Tibial nerve (tissue), 3 donors: ENCODE data around the gene RASA2.

Experiments used
- POLR2A ChIP-seq, 2 donors: fragments of 450-650 bp; IDR thresholded peaks; one replicate each; pipeline ENCODE4 v1.6.1; 2017; ENCODE audit warnings: antibody characterized with exemption in 2 of 2, mild to moderate bottlenecking in 2 of 2, moderate library complexity in 2 of 2
- TF ChIP-seq, protein P1 (sequence below), 5 experiments: fragments of 200-600 bp in 3 of 5; fragments of 450-650 bp in 2 of 5; sonication (generic) in 3 of 5; IDR thresholded peaks; one replicate each; pipeline ENCODE4 v1.5.1; 2016 to 2019; ENCODE audit warnings: antibody characterized with exemption in 5 of 5, mild to moderate bottlenecking in 3 of 5, moderate library complexity in 2 of 5

DNA sequence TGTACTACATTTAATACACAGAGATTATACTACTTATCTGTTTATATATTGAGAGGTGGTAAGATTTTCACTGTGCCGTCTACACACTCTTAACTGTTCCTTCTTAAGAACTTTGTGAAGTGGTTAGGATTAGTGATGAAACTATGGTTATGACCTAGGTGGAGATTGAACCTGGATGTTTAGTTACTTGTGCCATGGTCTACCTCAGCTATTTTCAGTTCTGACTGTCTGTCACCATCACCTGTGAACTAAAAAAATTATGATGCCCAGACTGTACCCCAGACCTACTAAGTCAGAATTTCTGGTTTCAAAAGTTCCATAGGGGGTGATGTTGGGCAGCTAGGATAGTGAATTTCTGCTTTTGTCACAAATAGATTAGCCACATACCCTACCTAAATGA, 6.4 kb downstream of the RASA2 start:
- TF ChIP-seq, protein P1, sequence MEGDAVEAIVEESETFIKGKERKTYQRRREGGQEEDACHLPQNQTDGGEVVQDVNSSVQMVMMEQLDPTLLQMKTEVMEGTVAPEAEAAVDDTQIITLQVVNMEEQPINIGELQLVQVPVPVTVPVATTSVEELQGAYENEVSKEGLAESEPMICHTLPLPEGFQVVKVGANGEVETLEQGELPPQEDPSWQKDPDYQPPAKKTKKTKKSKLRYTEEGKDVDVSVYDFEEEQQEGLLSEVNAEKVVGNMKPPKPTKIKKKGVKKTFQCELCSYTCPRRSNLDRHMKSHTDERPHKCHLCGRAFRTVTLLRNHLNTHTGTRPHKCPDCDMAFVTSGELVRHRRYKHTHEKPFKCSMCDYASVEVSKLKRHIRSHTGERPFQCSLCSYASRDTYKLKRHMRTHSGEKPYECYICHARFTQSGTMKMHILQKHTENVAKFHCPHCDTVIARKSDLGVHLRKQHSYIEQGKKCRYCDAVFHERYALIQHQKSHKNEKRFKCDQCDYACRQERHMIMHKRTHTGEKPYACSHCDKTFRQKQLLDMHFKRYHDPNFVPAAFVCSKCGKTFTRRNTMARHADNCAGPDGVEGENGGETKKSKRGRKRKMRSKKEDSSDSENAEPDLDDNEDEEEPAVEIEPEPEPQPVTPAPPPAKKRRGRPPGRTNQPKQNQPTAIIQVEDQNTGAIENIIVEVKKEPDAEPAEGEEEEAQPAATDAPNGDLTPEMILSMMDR (IDR thresholded peaks at IDR 0.05): no peak
- no peak for TF ChIP-seq POLR2A (IDR thresholded peaks at IDR 0.05)
